Measurements from ENCODE around the gene OST4. TPM values are rescaled to one million over a fixed set of nuclear protein-coding genes. Genes with fewer than 3 reads are reported as not detected.

Gene OST4
- total RNA-seq, 1 experiment from 2014 or later, result 258 TPM

GRCh38 chr2:27109083-27109482, 37.6 kb upstream of the OST4 start:
- H3K4me1 ChIP-seq (ENCODE audit: insufficient read depth, low read length), result no peaks in the 10 kb centered on the region
- POLR2A ChIA-PET (ENCODE audit: unreplicated experiment), result no interaction called here
- no TSS peak for BruUV-seq (replicated peaks)
- no peaks in the 10 kb centered on the region for H3K79me2 ChIP-seq (ENCODE audit: low read length)
- H3K9ac ChIP-seq (ENCODE audit: low read length), result no peak overlapping the region
- H3F3A ChIP-seq (ENCODE audit: low read length, unreplicated experiment), result no peaks in the 10 kb centered on the region
- no peaks in the 10 kb centered on the region for H3K36me3 ChIP-seq (ENCODE audit: low read depth, low read length)
- no peaks in the 10 kb centered on the region for H3K27me3 ChIP-seq (ENCODE audit: low read length)
- no peak overlapping the region for H3K4me2 ChIP-seq (ENCODE audit: low read length)
- CTCF ChIA-PET, result no interaction called here
- no peak for TF ChIP-seq EZH2 (IDR thresholded peaks at IDR 0.05; ENCODE audit: low read length, unreplicated experiment)
- TF ChIP-seq CTCF (conservative IDR thresholded peaks at IDR 0.05; ENCODE audit: low read depth, low read length), result no peak
- no peak for TF ChIP-seq EZH2phosphoT487 (IDR thresholded peaks at IDR 0.05; ENCODE audit: borderline replicate concordance, low read length)
- H3K9me2 ChIP-seq (replicated peaks; ENCODE audit: low read length), result no peaks in the 10 kb centered on the region
- H2AFZ ChIP-seq (ENCODE audit: low read length), result no peak overlapping the region
- no peak overlapping the region for H3K27ac ChIP-seq (ENCODE audit: low read length)
- no peaks in the 10 kb centered on the region for H3K9me3 ChIP-seq (ENCODE audit: low read length)
- intact Hi-C loops (cut with micrococcal nuclease), result no loop called here
- H3K4me3 ChIP-seq (ENCODE audit: low read length), result no peak overlapping the region
- no peaks in the 10 kb centered on the region for H4K20me1 ChIP-seq (ENCODE audit: low read length)
- DNase-seq, result no peak
- ATAC-seq, result no peak

GRCh38 chr2:27108221-27108620, 36.8 kb upstream of the OST4 start:
- Histone ChIP-seq H2AFZ (ENCODE audit: low read length) (no peak overlapping the region), H3K9ac (ENCODE audit: low read length) (no peak overlapping the region), H3K4me3 (ENCODE audit: low read length) (no peak overlapping the region), H3K36me3 (ENCODE audit: low read depth, low read length) (no peaks in the 10 kb centered on the region), H3K4me2 (ENCODE audit: low read length) (no peak overlapping the region), H3K27ac (ENCODE audit: low read length) (no peak overlapping the region), H3K4me1 (ENCODE audit: insufficient read depth, low read length) (no peaks in the 10 kb centered on the region), H3K9me3 (ENCODE audit: low read length) (no peaks in the 10 kb centered on the region), H4K20me1 (ENCODE audit: low read length) (no peaks in the 10 kb centered on the region), H3K79me2 (ENCODE audit: low read length) (no peaks in the 10 kb centered on the region), H3F3A (ENCODE audit: low read length, unreplicated experiment) (no peaks in the 10 kb centered on the region), H3K27me3 (ENCODE audit: low read length) (no peaks in the 10 kb centered on the region), H3K9me2 (replicated peaks; ENCODE audit: low read length) (no peaks in the 10 kb centered on the region)
- no peak for DNase-seq
- intact Hi-C loops (cut with micrococcal nuclease), result no loop called here
- no peak for ATAC-seq
- ChIA-PET POLR2A (ENCODE audit: unreplicated experiment) (no interaction called here), CTCF (interaction anchor here (0.5 kb wide), 1 partner anchor 595 kb away, joined by 4 read pairs; no protein-coding TSS in a partner anchor)
- BruUV-seq (replicated peaks), result no TSS peak
- TF ChIP-seq EZH2phosphoT487 (IDR thresholded peaks at IDR 0.05; ENCODE audit: borderline replicate concordance, low read length), result no peak
- no peak for TF ChIP-seq EZH2 (IDR thresholded peaks at IDR 0.05; ENCODE audit: low read length, unreplicated experiment)
- TF ChIP-seq CTCF (conservative IDR thresholded peaks at IDR 0.05; ENCODE audit: low read depth, low read length), result no peak

GRCh38 chr2:27105981-27106380, 34.5 kb upstream of the OST4 start:
- no peaks in the 10 kb centered on the region for H3K9me3 ChIP-seq (ENCODE audit: low read length)
- ATAC-seq, result no peak
- no peak overlapping the region for H3K9ac ChIP-seq (ENCODE audit: low read length)
- POLR2A ChIA-PET (ENCODE audit: unreplicated experiment), result no interaction called here
- no peaks in the 10 kb centered on the region for H3K9me2 ChIP-seq (replicated peaks; ENCODE audit: low read length)
- no peaks in the 10 kb centered on the region for H3F3A ChIP-seq (ENCODE audit: low read length, unreplicated experiment)
- CTCF ChIA-PET, result interaction anchor here (0.5 kb wide), 1 partner anchor 197 kb away, joined by 11 read pairs; no protein-coding TSS in a partner anchor
- no peaks in the 10 kb centered on the region for H3K4me1 ChIP-seq (ENCODE audit: insufficient read depth, low read length)
- intact Hi-C loops (cut with micrococcal nuclease), result no loop called here
- DNase-seq, result no peak
- no TSS peak for BruUV-seq (replicated peaks)
- no peak overlapping the region for H2AFZ ChIP-seq (ENCODE audit: low read length)
- no peak overlapping the region for H3K27ac ChIP-seq (ENCODE audit: low read length)
- no peaks in the 10 kb centered on the region for H3K36me3 ChIP-seq (ENCODE audit: low read depth, low read length)
- H4K20me1 ChIP-seq (ENCODE audit: low read length), result no peaks in the 10 kb centered on the region
- no peak overlapping the region for H3K4me2 ChIP-seq (ENCODE audit: low read length)
- H3K79me2 ChIP-seq (ENCODE audit: low read length), result no peaks in the 10 kb centered on the region
- TF ChIP-seq EZH2 (IDR thresholded peaks at IDR 0.05; ENCODE audit: low read length, unreplicated experiment) (no peak), CTCF (conservative IDR thresholded peaks at IDR 0.05; ENCODE audit: low read depth, low read length) (no peak), EZH2phosphoT487 (IDR thresholded peaks at IDR 0.05; ENCODE audit: borderline replicate concordance, low read length) (no peak)
- H3K27me3 ChIP-seq (ENCODE audit: low read length), result no peaks in the 10 kb centered on the region
- no peak overlapping the region for H3K4me3 ChIP-seq (ENCODE audit: low read length)

Data from PC-3 (cell line).